Natural killer cell (primary cell): Measurements from ENCODE around the gene INPP5D. TPM values are rescaled to one million over a fixed set of nuclear protein-coding genes. Genes with fewer than 3 reads are reported as not detected.
A peak's percentile ranks its signal among the peaks of the same experiment; 100 is the strongest.
"Not testable (repeated sequence)": the region's sequence is repeated elsewhere in the genome, so short reads cannot be mapped to it uniquely, and the experiment has no call there.

Source experiments
- ATAC-seq, 3 donors: fragments of 150-1000 bp in 2 of 3; fragments of 200-7000 bp in 1 of 3; cut with Tn5 transposase; 1 replicate in 1 of 3; 2 replicates in 2 of 3; pipeline ENCODE4 v1.10.0; 2021; ENCODE audit warnings: mild to moderate bottlenecking in 2 of 3, moderate library complexity in 2 of 3
- DNase-seq, 2 donors: peaks; one replicate each; pipeline versions ENCODE4 v3.0.0 to v3.0.0-alpha.2; 2013 to 2021; ENCODE audit warnings: mixed read lengths in 1 of 2
- H3K27ac ChIP-seq: one replicate; pipeline ENCODE4 v1.5.1; 2013; ENCODE audit warnings: mild to moderate bottlenecking, low read length
- H3K27me3 ChIP-seq: one replicate; pipeline ENCODE4 v1.6.1; 2013; ENCODE audit warnings: low read length; ENCODE audit not compliant: control insufficient read depth, insufficient read depth
- H3K36me3 ChIP-seq: one replicate; pipeline ENCODE4 v1.6.1; 2013; ENCODE audit warnings: low read length; ENCODE audit not compliant: control insufficient read depth, insufficient read depth
- H3K4me1 ChIP-seq: one replicate; pipeline ENCODE4 v1.6.1; 2013; ENCODE audit warnings: low read length; ENCODE audit not compliant: control insufficient read depth, insufficient read depth
- H3K4me3 ChIP-seq: one replicate; pipeline ENCODE4 v1.5.1; 2013; ENCODE audit warnings: low read length
- H3K9me3 ChIP-seq: one replicate; pipeline ENCODE4 v1.6.1; 2013; ENCODE audit warnings: low read length; ENCODE audit not compliant: control insufficient read depth, insufficient read depth
- H3K27ac Mint-ChIP-seq, 2 donors: one replicate each; pipeline ENCODE4 v1.8.0; 2022; ENCODE audit warnings: mild to moderate bottlenecking in 2 of 2, mixed read lengths in 2 of 2, moderate library complexity in 1 of 2
- H3K27me3 Mint-ChIP-seq, 2 donors: one replicate each; pipeline ENCODE4 v1.8.0; 2022; ENCODE audit warnings: low read depth in 2 of 2, mixed read lengths in 2 of 2
- H3K36me3 Mint-ChIP-seq: one replicate; pipeline ENCODE4 v1.8.0; 2022; ENCODE audit warnings: mixed read lengths
- H3K4me1 Mint-ChIP-seq, 2 donors: one replicate each; pipeline ENCODE4 v1.8.0; 2022; ENCODE audit warnings: mixed read lengths in 2 of 2
- H3K4me3 Mint-ChIP-seq: one replicate; pipeline ENCODE4 v1.8.0; 2022; ENCODE audit warnings: mild to moderate bottlenecking, moderate library complexity, mixed read lengths
- H3K9me3 Mint-ChIP-seq, 2 donors: one replicate each; pipeline ENCODE4 v1.8.0; 2022; ENCODE audit warnings: mixed read lengths in 2 of 2
- WGBS: methylation state at CpG from one replicate; pipeline ENCODE4 v1.1.7; 2013; ENCODE audit warnings: missing lambda C conversion rate; ENCODE audit not compliant: insufficient coverage; 5-methylcytosine and 5-hydroxymethylcytosine counted together
- intact Hi-C: fragments of 100-400 bp; cut with micrococcal nuclease; formaldehyde crosslinking; loops from one replicate; pipeline ENCODE4 v1.14.2; 2022
- total RNA-seq, 4 donors: library from RNA; stranded (reverse); fragments of 120-200 nt in 1 of 4; gene quantifications; one replicate each; pipeline versions ENCODE4 v1.2.3 to v1.2.4, GENCODE V29; 2013 to 2022
- TF ChIP-seq, protein P1 (sequence below): fragments of 200-600 bp; IDR thresholded peaks from one replicate; pipeline ENCODE4 v1.8.0; 2022; ENCODE audit warnings: antibody characterized with exemption

Gene INPP5D
- total RNA-seq, 3 donors from 2014 or later (not counting 1 experiment from before 2014, with no cell fraction given), result 385 to 498 (median 497) TPM

DNA sequence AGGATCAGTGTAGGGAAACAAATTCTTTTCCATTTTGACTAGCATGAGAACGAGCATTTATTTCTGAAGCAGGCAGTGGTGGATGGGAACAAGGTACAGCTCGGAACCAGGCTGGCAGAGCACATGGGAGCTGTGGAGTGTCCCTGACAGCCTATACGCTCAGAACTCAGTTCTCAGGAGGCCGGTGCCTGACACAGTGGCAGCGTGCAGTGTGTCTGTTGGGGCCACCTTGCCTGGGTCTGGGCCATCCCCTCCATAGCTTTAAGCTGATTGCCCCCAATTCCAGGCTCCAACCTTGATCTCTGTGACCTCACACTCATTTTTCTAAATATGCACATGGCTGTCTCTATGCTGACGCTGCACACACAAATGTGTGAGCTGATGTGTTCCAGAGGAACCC, 136.9 kb downstream of the INPP5D start:
- H3K36me3 Mint-ChIP-seq, result peaks cover 7% of the 10 kb centered on the region
- H3K9me3 ChIP-seq, result no peaks in the 10 kb centered on the region

DNA sequence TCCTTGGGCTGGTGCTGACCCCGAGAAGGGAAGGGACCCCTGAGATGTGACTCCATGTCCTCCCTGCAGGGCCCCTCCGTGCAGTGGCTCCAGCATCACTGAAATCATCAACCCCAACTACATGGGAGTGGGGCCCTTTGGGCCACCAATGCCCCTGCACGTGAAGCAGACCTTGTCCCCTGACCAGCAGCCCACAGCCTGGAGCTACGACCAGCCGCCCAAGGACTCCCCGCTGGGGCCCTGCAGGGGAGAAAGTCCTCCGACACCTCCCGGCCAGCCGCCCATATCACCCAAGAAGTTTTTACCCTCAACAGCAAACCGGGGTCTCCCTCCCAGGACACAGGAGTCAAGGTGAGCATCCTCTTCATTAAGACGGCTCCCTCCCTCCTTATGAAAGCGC, 137.9 kb downstream of the INPP5D start:
- peaks cover 6% of the 10 kb centered on the region for H3K36me3 Mint-ChIP-seq
- Histone ChIP-seq H3K36me3 (peaks cover 86% of the 10 kb centered on the region), H3K27me3 (no peaks in the 10 kb centered on the region), H3K27ac (no peak overlapping the region), H3K4me1 (peaks cover 11% of the 10 kb centered on the region), H3K4me3 (no peak overlapping the region), H3K9me3 (no peaks in the 10 kb centered on the region)
- peak overlapping the region; percentile 24 to 59 for H3K27ac Mint-ChIP-seq
- no peak for DNase-seq
- H3K4me3 Mint-ChIP-seq, result no peak overlapping the region
- intact Hi-C loops, result no loop called here
- H3K4me1 Mint-ChIP-seq, result peaks cover 12 to 14% of the 10 kb centered on the region in 2 donors
- TF ChIP-seq, protein P1, sequence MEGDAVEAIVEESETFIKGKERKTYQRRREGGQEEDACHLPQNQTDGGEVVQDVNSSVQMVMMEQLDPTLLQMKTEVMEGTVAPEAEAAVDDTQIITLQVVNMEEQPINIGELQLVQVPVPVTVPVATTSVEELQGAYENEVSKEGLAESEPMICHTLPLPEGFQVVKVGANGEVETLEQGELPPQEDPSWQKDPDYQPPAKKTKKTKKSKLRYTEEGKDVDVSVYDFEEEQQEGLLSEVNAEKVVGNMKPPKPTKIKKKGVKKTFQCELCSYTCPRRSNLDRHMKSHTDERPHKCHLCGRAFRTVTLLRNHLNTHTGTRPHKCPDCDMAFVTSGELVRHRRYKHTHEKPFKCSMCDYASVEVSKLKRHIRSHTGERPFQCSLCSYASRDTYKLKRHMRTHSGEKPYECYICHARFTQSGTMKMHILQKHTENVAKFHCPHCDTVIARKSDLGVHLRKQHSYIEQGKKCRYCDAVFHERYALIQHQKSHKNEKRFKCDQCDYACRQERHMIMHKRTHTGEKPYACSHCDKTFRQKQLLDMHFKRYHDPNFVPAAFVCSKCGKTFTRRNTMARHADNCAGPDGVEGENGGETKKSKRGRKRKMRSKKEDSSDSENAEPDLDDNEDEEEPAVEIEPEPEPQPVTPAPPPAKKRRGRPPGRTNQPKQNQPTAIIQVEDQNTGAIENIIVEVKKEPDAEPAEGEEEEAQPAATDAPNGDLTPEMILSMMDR, result no peak
- H3K27me3 Mint-ChIP-seq, result no peaks in the 10 kb centered on the region
- H3K9me3 Mint-ChIP-seq, result no peaks in the 10 kb centered on the region
- 94% methylated on average over 12 of the region's 12 CpGs for whole genome bisulfite sequencing
- ATAC-seq, result no peak

More for the DNA sequence above, 136.9 kb downstream of the INPP5D start:
- H3K27ac Mint-ChIP-seq, result peak overlapping the region; percentile 24 to 59
- no peak for ATAC-seq
- H3K36me3 ChIP-seq, result peaks cover 83% of the 10 kb centered on the region
- peaks cover under 1% of the 10 kb centered on the region for H3K4me1 ChIP-seq
- peaks cover 3 to 7% of the 10 kb centered on the region in 2 donors for H3K4me1 Mint-ChIP-seq
- DNase-seq, result no peak
- H3K4me3 ChIP-seq, result no peak overlapping the region
- H3K4me3 Mint-ChIP-seq, result no peak overlapping the region
- no peak overlapping the region for H3K27ac ChIP-seq
- no peaks in the 10 kb centered on the region for H3K27me3 ChIP-seq
- 98% methylated on average over 6 of the region's 6 CpGs for WGBS
- no peaks in the 10 kb centered on the region for H3K9me3 Mint-ChIP-seq
- TF ChIP-seq, protein P1, result no peak
- intact Hi-C loops, result no loop called here
- H3K27me3 Mint-ChIP-seq, result no peaks in the 10 kb centered on the region

DNA sequence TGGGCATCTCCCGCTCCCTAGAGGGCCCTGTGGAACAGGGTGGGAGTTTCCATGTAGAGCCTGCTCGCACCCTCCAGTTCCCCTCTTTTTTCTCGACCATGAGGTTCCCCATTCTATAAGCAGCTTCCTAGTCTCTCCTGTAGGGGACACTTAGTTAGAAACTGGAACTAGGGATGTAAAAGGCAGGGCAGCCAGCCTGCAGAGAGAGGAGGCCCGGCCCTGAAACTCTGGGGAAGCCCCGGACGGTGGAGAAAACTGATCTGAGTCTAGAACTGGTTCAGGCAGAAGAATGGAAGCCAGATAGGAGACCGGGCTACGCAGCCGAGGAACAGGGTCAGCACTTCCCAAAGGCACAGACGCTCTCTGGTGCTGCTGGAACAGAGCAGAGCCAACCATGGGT, 139.7 kb downstream of the INPP5D start:
- TF ChIP-seq, protein P1, result no peak
- H3K36me3 Mint-ChIP-seq, result peaks cover 8% of the 10 kb centered on the region
- ATAC-seq (no peak), DNase-seq (no peak)
- no peak overlapping the region for H3K4me3 Mint-ChIP-seq
- no peaks in the 10 kb centered on the region for H3K27me3 Mint-ChIP-seq
- H3K4me3 ChIP-seq, result no peak overlapping the region
- 90% methylated on average over 10 of the region's 10 CpGs for WGBS
- H3K36me3 ChIP-seq, result peaks cover 87% of the 10 kb centered on the region
- no peaks in the 10 kb centered on the region for H3K9me3 Mint-ChIP-seq
- no peaks in the 10 kb centered on the region for H3K9me3 ChIP-seq
- intact Hi-C loops, result no loop called here
- peak overlapping the region; percentile 44 to 66 for H3K27ac Mint-ChIP-seq
- peaks cover 14 to 16% of the 10 kb centered on the region in 2 donors for H3K4me1 Mint-ChIP-seq
- no peak overlapping the region for H3K27ac ChIP-seq
- no peaks in the 10 kb centered on the region for H3K27me3 ChIP-seq
- peaks cover 13% of the 10 kb centered on the region for H3K4me1 ChIP-seq

DNA sequence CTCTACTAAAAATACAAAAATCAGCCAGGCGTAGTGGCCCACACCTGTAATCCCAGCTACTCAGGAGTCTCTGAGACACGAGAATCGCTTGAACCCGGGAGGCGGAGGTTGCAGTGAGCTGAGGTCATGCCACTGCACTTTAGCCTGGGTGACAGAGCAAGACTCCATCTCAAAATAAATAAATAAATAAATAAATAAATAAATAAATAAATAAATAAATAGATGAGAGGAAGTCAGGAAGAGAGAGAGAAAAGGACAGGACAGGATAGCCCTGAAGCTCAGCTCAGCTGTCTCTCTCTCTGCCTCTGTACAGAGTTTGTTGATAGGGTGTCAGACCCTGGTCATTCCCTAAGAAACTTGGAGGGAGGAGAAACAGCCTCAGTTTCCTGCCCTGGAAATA, 140.6 kb downstream of the INPP5D start:
- H3K27me3 Mint-ChIP-seq, DNase-seq, ATAC-seq, H3K36me3 Mint-ChIP-seq, H3K9me3 Mint-ChIP-seq, H3K4me3 ChIP-seq, H3K27ac ChIP-seq, H3K27me3 ChIP-seq, H3K9me3 ChIP-seq, H3K4me3 Mint-ChIP-seq, intact Hi-C loops: not testable (repeated sequence)
- H3K36me3 ChIP-seq, result peaks cover 79% of the 10 kb centered on the region
- Mint-ChIP-seq H3K27ac (peak overlapping the region; percentile 66 to 69), H3K4me1 (peaks cover 14 to 16% of the 10 kb centered on the region in 2 donors)
- 100% methylated on average over 4 of the region's 5 CpGs for WGBS
- peaks cover 13% of the 10 kb centered on the region for H3K4me1 ChIP-seq
